HepG2 (cell line): ENCODE measurements around the gene RPS8. TPM values are rescaled to one million over a fixed set of nuclear protein-coding genes. Genes with fewer than 3 reads are reported as not detected.

Source experiments
- CSRNP2 ChIP-seq: sonication (generic); formaldehyde crosslinking; conservative IDR thresholded peaks from 2 replicates; pipeline ENCODE4 v1.8.0; 2022; ENCODE audit warnings: low read depth, missing genetic modification reagents
- GZF1 ChIP-seq: sonication (generic); formaldehyde crosslinking; IDR thresholded peaks from 2 replicates; pipeline ENCODE4 v1.5.1; 2020; ENCODE audit warnings: mild to moderate bottlenecking, missing genetic modification reagents
- HCFC1 ChIP-seq: fragments of 150-350 bp; IDR thresholded peaks from 2 replicates; pipeline ENCODE4 v1.6.1; 2014; ENCODE audit warnings: low read depth, low read length
- HIVEP1 ChIP-seq: sonication (generic); formaldehyde crosslinking; IDR thresholded peaks from 2 replicates; pipeline ENCODE4 v1.4.0; 2020; ENCODE audit warnings: mild to moderate bottlenecking, missing genetic modification reagents
- HMG20A ChIP-seq: IDR thresholded peaks from 2 replicates; pipeline ENCODE4 v1.6.1; 2016; ENCODE audit warnings: borderline replicate concordance
- HNRNPL ChIP-seq: fragments of 200-400 bp; formaldehyde crosslinking; IDR thresholded peaks from 2 replicates; pipeline ENCODE4 v1.6.1; 2017; ENCODE audit warnings: mild to moderate bottlenecking, low read depth, low read length
- NFIC ChIP-seq: IDR thresholded peaks from 2 replicates; pipeline ENCODE4 v1.6.1; 2012; ENCODE audit warnings: mild to moderate bottlenecking, low read length, inconsistent platforms
- POLR2AphosphoS5 ChIP-seq: IDR thresholded peaks from 2 replicates; pipeline ENCODE4 v1.6.1; 2012; ENCODE audit warnings: low read depth, low read length
- RFX5 ChIP-seq: IDR thresholded peaks from 2 replicates; pipeline ENCODE4 v1.6.1; 2011; ENCODE audit warnings: low read depth, low read length, improper control_type of control experiment
- TEAD2 ChIP-seq: sonication (generic); formaldehyde crosslinking; IDR thresholded peaks from 2 replicates; pipeline ENCODE4 v1.9.0; 2021; ENCODE audit warnings: missing genetic modification reagents
- ZFP82 ChIP-seq: sonication (generic); formaldehyde crosslinking; IDR thresholded peaks from 2 replicates; pipeline ENCODE4 v1.5.1; 2020; ENCODE audit warnings: mild to moderate bottlenecking, missing genetic modification reagents, borderline replicate concordance
- ZNF121 ChIP-seq: sonication (generic); formaldehyde crosslinking; IDR thresholded peaks from 2 replicates; pipeline ENCODE4 v1.5.0; 2020; ENCODE audit warnings: mild to moderate bottlenecking, missing genetic modification reagents
- ZNF18 ChIP-seq: sonication (generic); formaldehyde crosslinking; IDR thresholded peaks from 2 replicates; pipeline ENCODE4 v1.8.0; 2022; ENCODE audit warnings: mild to moderate bottlenecking, missing genetic modification reagents; ENCODE audit not compliant: insufficient replicate concordance
- ZNF275 ChIP-seq: sonication (generic); formaldehyde crosslinking; IDR thresholded peaks from 2 replicates; pipeline ENCODE4 v1.8.0; 2022; ENCODE audit warnings: missing genetic modification reagents, mild to moderate bottlenecking, inconsistent platforms, borderline replicate concordance
- ZNF382 ChIP-seq: sonication (generic); formaldehyde crosslinking; IDR thresholded peaks from 2 replicates; pipeline ENCODE4 v1.5.0; 2020; ENCODE audit warnings: missing genetic modification reagents, mild to moderate bottlenecking, borderline replicate concordance
- ZNF605 ChIP-seq: sonication (generic); formaldehyde crosslinking; IDR thresholded peaks from 2 replicates; pipeline ENCODE4 v1.8.0; 2022; ENCODE audit warnings: mild to moderate bottlenecking, missing genetic modification reagents
- ZNF792 ChIP-seq: IDR thresholded peaks from 2 replicates; pipeline ENCODE4 v1.6.1; 2016
- ZZZ3 ChIP-seq: sonication (generic); formaldehyde crosslinking; IDR thresholded peaks from 2 replicates; pipeline ENCODE4 v1.4.0; 2020; ENCODE audit warnings: missing genetic modification reagents, mild to moderate bottlenecking, borderline replicate concordance
- polyA plus RNA-seq, 8 experiments: library from polyadenylated mRNA; depleted of rRNA in 3 of 8; stranded (reverse) in 7 of 8; unstranded in 1 of 8; fragments of >200 nt; fragmentation: Illumina TruSeq in 4 of 8; extraction: Trizol in 4 of 8; gene quantifications; 2 replicates each; pipeline versions ENCODE4 v1.2.1 to v1.2.3, GENCODE V29; 2011 to 2016; ENCODE audit warnings: low read depth in 4 of 8, missing spikeins in 1 of 8, mixed read lengths in 1 of 8; ENCODE audit not compliant: insufficient read depth in 1 of 8
- total RNA-seq, 5 experiments: library from RNA; depleted of rRNA; stranded (reverse); fragments of >200 nt; fragmentation: Illumina TruSeq; extraction: Trizol; gene quantifications; 2 replicates each; pipeline ENCODE4 v1.2.3, GENCODE V29; 2016; ENCODE audit warnings: low read depth in 1 of 5
- TF ChIP-seq, protein P1 (sequence below): sonication (generic); formaldehyde crosslinking; IDR thresholded peaks from 2 replicates; pipeline ENCODE4 v1.4.0; 2020; ENCODE audit warnings: missing genetic modification reagents, borderline replicate concordance
- TF ChIP-seq, protein P2 (sequence below): sonication (generic); formaldehyde crosslinking; IDR thresholded peaks from 2 replicates; pipeline ENCODE4 v1.8.0; 2022; ENCODE audit warnings: mild to moderate bottlenecking, missing genetic modification reagents

The RPS8 gene
- total and polyA plus RNA-seq, 2 of the 13 experiments (the other 11 are each of a cell fraction or from before 2014, with no cell fraction given) = 2,628 to 2,822 TPM

DNA sequence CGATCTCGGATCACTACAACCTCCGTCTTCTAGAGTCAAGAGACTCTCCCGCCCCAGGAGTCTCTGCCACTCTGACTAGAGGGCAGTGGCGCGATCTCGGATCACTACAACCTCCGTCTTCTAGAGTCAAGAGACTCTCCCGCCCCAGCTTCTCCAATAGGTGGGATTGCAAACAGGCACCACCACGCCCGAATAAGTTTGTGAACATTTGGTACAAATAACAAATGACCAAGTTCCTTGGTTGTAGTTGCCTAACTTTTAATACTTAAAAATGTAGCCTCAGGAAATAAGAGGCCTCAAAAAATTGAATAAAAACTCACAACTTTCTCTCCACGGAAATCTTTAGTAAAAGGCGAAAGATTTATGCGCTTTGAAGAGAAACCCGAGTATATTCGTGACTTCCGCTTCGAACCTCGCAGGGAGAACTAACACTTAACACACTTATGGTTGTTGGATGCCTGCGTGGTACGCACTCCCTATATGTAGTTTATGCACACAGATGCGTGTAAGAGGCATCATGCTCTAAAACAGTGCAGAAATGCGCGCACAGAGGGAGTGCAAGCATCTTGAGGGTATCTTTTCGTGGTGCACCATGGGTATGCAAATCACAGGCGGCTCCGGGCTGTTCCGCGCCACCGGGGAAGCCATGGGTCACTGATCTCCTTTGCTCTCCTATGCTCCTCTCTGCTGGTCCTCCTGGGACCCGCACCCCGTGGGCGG, 44.4 kb downstream of the RPS8 start (continued):
- TF ChIP-seq, protein P1, sequence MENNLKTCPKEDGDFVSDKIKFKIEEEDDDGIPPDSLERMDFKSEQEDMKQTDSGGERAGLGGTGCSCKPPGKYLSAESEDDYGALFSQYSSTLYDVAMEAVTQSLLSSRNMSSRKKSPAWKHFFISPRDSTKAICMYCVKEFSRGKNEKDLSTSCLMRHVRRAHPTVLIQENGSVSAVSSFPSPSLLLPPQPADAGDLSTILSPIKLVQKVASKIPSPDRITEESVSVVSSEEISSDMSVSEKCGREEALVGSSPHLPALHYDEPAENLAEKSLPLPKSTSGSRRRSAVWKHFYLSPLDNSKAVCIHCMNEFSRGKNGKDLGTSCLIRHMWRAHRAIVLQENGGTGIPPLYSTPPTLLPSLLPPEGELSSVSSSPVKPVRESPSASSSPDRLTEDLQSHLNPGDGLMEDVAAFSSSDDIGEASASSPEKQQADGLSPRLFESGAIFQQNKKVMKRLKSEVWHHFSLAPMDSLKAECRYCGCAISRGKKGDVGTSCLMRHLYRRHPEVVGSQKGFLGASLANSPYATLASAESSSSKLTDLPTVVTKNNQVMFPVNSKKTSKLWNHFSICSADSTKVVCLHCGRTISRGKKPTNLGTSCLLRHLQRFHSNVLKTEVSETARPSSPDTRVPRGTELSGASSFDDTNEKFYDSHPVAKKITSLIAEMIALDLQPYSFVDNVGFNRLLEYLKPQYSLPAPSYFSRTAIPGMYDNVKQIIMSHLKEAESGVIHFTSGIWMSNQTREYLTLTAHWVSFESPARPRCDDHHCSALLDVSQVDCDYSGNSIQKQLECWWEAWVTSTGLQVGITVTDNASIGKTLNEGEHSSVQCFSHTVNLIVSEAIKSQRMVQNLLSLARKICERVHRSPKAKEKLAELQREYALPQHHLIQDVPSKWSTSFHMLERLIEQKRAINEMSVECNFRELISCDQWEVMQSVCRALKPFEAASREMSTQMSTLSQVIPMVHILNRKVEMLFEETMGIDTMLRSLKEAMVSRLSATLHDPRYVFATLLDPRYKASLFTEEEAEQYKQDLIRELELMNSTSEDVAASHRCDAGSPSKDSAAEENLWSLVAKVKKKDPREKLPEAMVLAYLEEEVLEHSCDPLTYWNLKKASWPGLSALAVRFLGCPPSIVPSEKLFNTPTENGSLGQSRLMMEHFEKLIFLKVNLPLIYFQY = 0 out of 2 replicates have a peak, but pooled peaks have one; percentile 44
- TF ChIP-seq ZNF382 (CRISPR knock-in tag) (no peak), HNRNPL (no peak), NFIC (peak; percentile 90), ZZZ3 (CRISPR knock-in tag) (no peak), HMG20A (CRISPR knock-in tag) (no peak), ZNF275 (no peak), CSRNP2 (CRISPR knock-in tag) (0 out of 2 replicates have a peak, but pooled peaks have one; percentile 44), ZNF121 (CRISPR knock-in tag) (no peak), ZNF18 (peak; percentile 79), ZFP82 (CRISPR knock-in tag) (no peak), HCFC1 (no peak), ZNF792 (CRISPR knock-in tag) (peak; percentile 70; the same call in 1 of the 2 replicates), RFX5 (peak; percentile 43; the same call in 1 of the 2 replicates), ZNF605 (CRISPR knock-in tag) (no peak), GZF1 (CRISPR knock-in tag) (no peak), HIVEP1 (CRISPR knock-in tag) (peak; percentile 62), TEAD2 (CRISPR knock-in tag) (no peak), POLR2AphosphoS5 (peak; percentile 100)
- TF ChIP-seq, protein P2, sequence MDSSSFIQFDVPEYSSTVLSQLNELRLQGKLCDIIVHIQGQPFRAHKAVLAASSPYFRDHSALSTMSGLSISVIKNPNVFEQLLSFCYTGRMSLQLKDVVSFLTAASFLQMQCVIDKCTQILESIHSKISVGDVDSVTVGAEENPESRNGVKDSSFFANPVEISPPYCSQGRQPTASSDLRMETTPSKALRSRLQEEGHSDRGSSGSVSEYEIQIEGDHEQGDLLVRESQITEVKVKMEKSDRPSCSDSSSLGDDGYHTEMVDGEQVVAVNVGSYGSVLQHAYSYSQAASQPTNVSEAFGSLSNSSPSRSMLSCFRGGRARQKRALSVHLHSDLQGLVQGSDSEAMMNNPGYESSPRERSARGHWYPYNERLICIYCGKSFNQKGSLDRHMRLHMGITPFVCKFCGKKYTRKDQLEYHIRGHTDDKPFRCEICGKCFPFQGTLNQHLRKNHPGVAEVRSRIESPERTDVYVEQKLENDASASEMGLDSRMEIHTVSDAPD (CRISPR knock-in tag) = peak; percentile 54; the same call in 1 of the 2 replicates
